K562 (cell line): ENCODE data around the gene FAM110D. TPM values are rescaled to one million over a fixed set of nuclear protein-coding genes. Genes with fewer than 3 reads are reported as not detected.

ENCODE experiments used
- CBX8 ChIP-seq: fragments of 200-600 bp; sonication (generic); IDR thresholded peaks from 2 replicates; pipeline ENCODE4 v1.6.1; 2012; ENCODE audit warnings: borderline replicate concordance, mixed run types, low read depth, mild to moderate bottlenecking, moderate library complexity, mixed read lengths, low read length, control low read depth, inconsistent platforms; ENCODE audit not compliant: poor library complexity, severe bottlenecking; ENCODE audit errors: extremely low read depth
- MECOM ChIP-seq: fragments of 250-450 bp; sonication (Bioruptor Pico); IDR thresholded peaks from 2 replicates; pipeline ENCODE4 v1.8.0; 2022; ENCODE audit warnings: inconsistent platforms
- NBN ChIP-seq: fragments of 450-650 bp; IDR thresholded peaks from 2 replicates; pipeline ENCODE4 v1.6.1; 2016; ENCODE audit warnings: low read depth, mild to moderate bottlenecking
- PCBP2 ChIP-seq: fragments of 200-400 bp; formaldehyde crosslinking; IDR thresholded peaks from 2 replicates; pipeline ENCODE4 v1.6.1; 2018; ENCODE audit warnings: low read length, low read depth, mild to moderate bottlenecking, moderate library complexity; ENCODE audit not compliant: poor library complexity, severe bottlenecking
- PURB ChIP-seq: sonication (generic); formaldehyde crosslinking; IDR thresholded peaks from 2 replicates; pipeline ENCODE4 v1.9.0; 2021; ENCODE audit warnings: low read depth, mild to moderate bottlenecking, missing genetic modification reagents
- RBM15 ChIP-seq: fragments of 200-400 bp; formaldehyde crosslinking; IDR thresholded peaks from 2 replicates; pipeline ENCODE4 v1.6.1; 2018; ENCODE audit warnings: mild to moderate bottlenecking, low read length, moderate library complexity; ENCODE audit not compliant: insufficient read depth
- RERE ChIP-seq: sonication (generic); formaldehyde crosslinking; IDR thresholded peaks from 2 replicates; pipeline ENCODE4 v1.8.0; 2023; ENCODE audit warnings: missing genetic modification reagents, mild to moderate bottlenecking, borderline replicate concordance
- SMAD4 ChIP-seq: fragments of 250-450 bp; sonication (Bioruptor Pico); conservative IDR thresholded peaks from 2 replicates; pipeline ENCODE4 v1.8.0; 2021; ENCODE audit warnings: inconsistent platforms, mild to moderate bottlenecking, moderate library complexity
- SREBF1 ChIP-seq: fragments of 150-350 bp; IDR thresholded peaks from 2 replicates; pipeline ENCODE4 v1.6.1; 2014; ENCODE audit warnings: antibody characterized with exemption, low read depth, low read length, borderline replicate concordance
- TOE1 ChIP-seq, 2 experiments: fragments of 450-650 bp in 1 of 2; sonication (generic) in 1 of 2; formaldehyde crosslinking in 1 of 2; IDR thresholded peaks; 2 replicates each; pipeline versions ENCODE4 v1.7.1 to v1.8.0; 2016 to 2022; ENCODE audit warnings: borderline replicate concordance in 2 of 2, mild to moderate bottlenecking in 2 of 2, antibody characterized with exemption in 1 of 2, inconsistent platforms in 1 of 2, low read depth in 1 of 2, missing genetic modification reagents in 1 of 2, moderate library complexity in 1 of 2
- VEZF1 ChIP-seq: fragments of 200-800 bp; sonication (Bioruptor generic); IDR thresholded peaks from 2 replicates; pipeline ENCODE4 v1.6.1; 2017; ENCODE audit warnings: missing genetic modification characterization, missing compliant biosample characterization
- ZKSCAN1 ChIP-seq: fragments of 150-350 bp; IDR thresholded peaks from 2 replicates; pipeline ENCODE4 v1.6.1; 2016; ENCODE audit warnings: low read depth, low read length
- ZNF217 ChIP-seq: sonication (generic); formaldehyde crosslinking; IDR thresholded peaks from 2 replicates; pipeline ENCODE4 v1.8.0; 2022; ENCODE audit warnings: mild to moderate bottlenecking, missing genetic modification reagents
- ZNF23 ChIP-seq: fragments of 250-450 bp; sonication (Bioruptor Pico); IDR thresholded peaks from 2 replicates; pipeline ENCODE4 v1.4.0; 2020; ENCODE audit warnings: mild to moderate bottlenecking
- ZNF277 ChIP-seq: fragments of 250-450 bp; sonication (Bioruptor Pico); IDR thresholded peaks from 2 replicates; pipeline ENCODE4 v1.8.0; 2022; ENCODE audit warnings: inconsistent platforms, mild to moderate bottlenecking, moderate library complexity, borderline replicate concordance
- ZNF280A ChIP-seq: fragments of 450-650 bp; IDR thresholded peaks from 2 replicates; pipeline ENCODE4 v1.6.1; 2018; ENCODE audit warnings: mild to moderate bottlenecking, low read depth; ENCODE audit not compliant: partially characterized antibody
- polyA plus RNA-seq, 8 experiments: library from polyadenylated mRNA; depleted of rRNA in 4 of 8; stranded (reverse) in 5 of 8; unstranded in 3 of 8; fragments of >200 nt; fragmentation: Nextera tagmentation in 2 of 8; fragmentation: Illumina TruSeq in 1 of 8; extraction: Ambion mirVana in 2 of 8; extraction: Trizol in 1 of 8; gene quantifications; 2 replicates each; pipeline versions ENCODE4 v1.2.1 to v1.2.3, GENCODE V29; 2011 to 2014; ENCODE audit warnings: inconsistent platforms in 1 of 8, missing spikeins in 1 of 8
- total RNA-seq, 7 experiments: library from RNA; depleted of rRNA in 6 of 7; stranded (reverse); fragments of >200 nt in 6 of 7; fragmentation: Illumina TruSeq in 2 of 7; extraction: Trizol in 2 of 7; gene quantifications; 2 replicates each; pipeline versions ENCODE4 v1.2.1 to v1.2.3, GENCODE V29; 2011 to 2021; ENCODE audit warnings: low replicate concordance in 1 of 7

The FAM110D gene
- total and polyA plus RNA-seq, 9 of the 15 experiments (the other 6 are each of a cell fraction or from before 2014, with no cell fraction given), result 0.04 to 1.1 (median 0.33) TPM

GRCh38 chr1:26138974-26139558 lies 19.8 kb upstream of the FAM110D start (continued):
- no peak for TF ChIP-seq ZNF23 (CRISPR knock-in tag)
- TF ChIP-seq PURB (CRISPR knock-in tag), result no peak
- TF ChIP-seq NBN, result 0 out of 2 replicates have a peak, but pooled peaks have one; percentile 10
- TF ChIP-seq RBM15, result no peak
- no peak for TF ChIP-seq VEZF1
- TF ChIP-seq CBX8, result no peak
- peak; percentile 99 for TF ChIP-seq ZKSCAN1
- no peak for TF ChIP-seq ZNF217
- TF ChIP-seq ZNF277 (CRISPR knock-in tag), result no peak
- no peak for TF ChIP-seq SREBF1
- no peak for TF ChIP-seq PCBP2
- no peak for TF ChIP-seq SMAD4 (CRISPR knock-in tag)
- TF ChIP-seq TOE1 (IDR thresholded peaks at IDR 0.05; ENCODE audit: borderline replicate concordance), result peak; percentile 50; the same call in 1 of the 2 replicates
- no peak for TF ChIP-seq TOE1 (CRISPR knock-in tag; IDR thresholded peaks at IDR 0.05; ENCODE audit: borderline replicate concordance, low read depth)
- no peak for TF ChIP-seq ZNF280A
- no peak for TF ChIP-seq RERE (CRISPR knock-in tag)
- peak; percentile 13; the same call in 1 of the 2 replicates for TF ChIP-seq MECOM
